Kidney epithelial cell (primary cell): ENCODE results near the gene KIFC3. TPM values are rescaled to one million over a fixed set of nuclear protein-coding genes. Genes with fewer than 3 reads are reported as not detected.
"Not testable (repeated sequence)": the region's sequence is repeated elsewhere in the genome, so short reads cannot be mapped to it uniquely, and the experiment has no call there.

ENCODE experiments used
- DNase-seq: peaks from one replicate; pipeline ENCODE4 v3.0.0-alpha.2; 2010; ENCODE audit warnings: low read depth
- H3K27me3 ChIP-seq: 2 replicates; pipeline ENCODE4 v1.6.0; 2011; ENCODE audit warnings: low read length; ENCODE audit not compliant: control insufficient read depth, insufficient read depth
- H3K36me3 ChIP-seq: 2 replicates; pipeline ENCODE4 v1.5.1; 2011; ENCODE audit warnings: low read length; ENCODE audit not compliant: control insufficient read depth, insufficient read depth
- H3K4me3 ChIP-seq: 2 replicates; pipeline ENCODE4 v1.5.1; 2011; ENCODE audit warnings: low read depth, mild to moderate bottlenecking, control low read depth, low read length
- CTCF ChIP-seq: IDR thresholded peaks from 2 replicates; pipeline ENCODE4 v1.5.1; 2011; ENCODE audit warnings: mild to moderate bottlenecking, moderate library complexity, low read length, control low read depth, inconsistent platforms; ENCODE audit not compliant: insufficient read depth, poor library complexity, severe bottlenecking
- total RNA-seq: library from RNA; depleted of rRNA; stranded (reverse); fragments of >200 nt; gene quantifications from 2 replicates; pipeline ENCODE4 v1.2.3, GENCODE V29; 2015

KIFC3 gene
- total RNA-seq, 1 donor from 2014 or later = 84.9 TPM

- Histone ChIP-seq H3K36me3 (peaks cover 1% of the 10 kb centered on the region), H3K27me3 (no peaks in the 10 kb centered on the region), H3K4me3 (no peak overlapping the region)
- DNase-seq = no peak
- no peak for TF ChIP-seq CTCF
Observed at GRCh38 chr16:57783116-57783515, 19.2 kb downstream of the KIFC3 start.

GRCh38 chr16:57782607-57783055 is 19.7 kb downstream of the KIFC3 start:
- not testable (repeated sequence) for H3K27me3 ChIP-seq, H3K36me3 ChIP-seq, DNase-seq, H3K4me3 ChIP-seq

- H3K27me3 ChIP-seq = no peaks in the 10 kb centered on the region
- no peak for TF ChIP-seq CTCF
- DNase-seq = no peak
- no peak overlapping the region for H3K4me3 ChIP-seq
- peaks cover 1% of the 10 kb centered on the region for H3K36me3 ChIP-seq
Observed at GRCh38 chr16:57781741-57782606, 20.3 kb downstream of the KIFC3 start.

GRCh38 chr16:57781349-57781740 is 20.9 kb downstream of the KIFC3 start:
- Histone ChIP-seq H3K36me3 (peaks cover 3% of the 10 kb centered on the region), H3K27me3 (no peaks in the 10 kb centered on the region), H3K4me3 (no peak overlapping the region)
- TF ChIP-seq CTCF = no peak
- no peak for DNase-seq

GRCh38 chr16:57779836-57780235 is 22.5 kb downstream of the KIFC3 start:
- DNase-seq, H3K27me3 ChIP-seq, H3K4me3 ChIP-seq, H3K36me3 ChIP-seq: not testable (repeated sequence)

GRCh38 chr16:57778658-57779057 is 23.6 kb downstream of the KIFC3 start:
- no peak for TF ChIP-seq CTCF
- no peak for DNase-seq
- Histone ChIP-seq H3K4me3 (no peak overlapping the region), H3K36me3 (peaks cover 5% of the 10 kb centered on the region), H3K27me3 (no peaks in the 10 kb centered on the region)
